Fibroblast of skin of right biceps (primary cell): Measurements from ENCODE around the gene RGCC.
A peak's percentile ranks its signal among the peaks of the same experiment; 100 is the strongest.

ENCODE experiments used
- DNase-seq: peaks from one replicate; pipeline ENCODE4 v3.0.0-alpha.2; 2013

Gene RGCC

GRCh38 chr13:41520016-41520659 lies 62.8 kb downstream of the RGCC start:
- peak; percentile 31 for DNase-seq
